Ovary (tissue), 3 donors: ENCODE data around the gene PTPRS.

Experiments used
- POLR2A ChIP-seq: fragments of 450-650 bp; IDR thresholded peaks from one replicate; pipeline ENCODE4 v1.6.1; 2017; ENCODE audit warnings: antibody characterized with exemption, mild to moderate bottlenecking, moderate library complexity
- TF ChIP-seq, protein P1 (sequence below), 3 donors: fragments of 450-650 bp in 2 of 3; fragments of 200-600 bp in 1 of 3; IDR thresholded peaks; one replicate each; pipeline versions ENCODE4 v1.5.1 to v1.8.0; 2016 to 2022; ENCODE audit warnings: antibody characterized with exemption in 3 of 3, mild to moderate bottlenecking in 1 of 3
- donor health status: DM: no; HTN: no; CAD: no.

DNA sequence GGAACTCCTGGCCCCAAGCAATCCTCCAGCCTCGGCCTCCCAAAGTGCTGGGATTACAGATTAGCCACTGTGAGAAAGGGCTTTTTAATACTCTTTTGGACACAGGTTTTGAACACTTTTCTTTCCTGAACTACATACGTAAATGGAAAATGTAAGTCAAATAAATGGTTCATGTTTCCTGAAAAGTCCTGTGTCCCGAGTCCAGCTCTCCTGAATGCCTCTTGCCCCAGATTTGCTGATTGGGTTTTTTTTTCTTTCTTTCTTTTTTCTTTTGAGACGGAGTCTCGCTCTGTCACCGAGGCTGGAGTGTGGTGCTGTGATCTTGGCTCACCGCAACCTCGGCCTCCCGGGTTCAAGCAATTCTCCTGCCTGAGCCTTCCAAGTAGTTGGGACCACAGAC, 24.5 kb downstream of the PTPRS start:
- TF ChIP-seq, protein P1, sequence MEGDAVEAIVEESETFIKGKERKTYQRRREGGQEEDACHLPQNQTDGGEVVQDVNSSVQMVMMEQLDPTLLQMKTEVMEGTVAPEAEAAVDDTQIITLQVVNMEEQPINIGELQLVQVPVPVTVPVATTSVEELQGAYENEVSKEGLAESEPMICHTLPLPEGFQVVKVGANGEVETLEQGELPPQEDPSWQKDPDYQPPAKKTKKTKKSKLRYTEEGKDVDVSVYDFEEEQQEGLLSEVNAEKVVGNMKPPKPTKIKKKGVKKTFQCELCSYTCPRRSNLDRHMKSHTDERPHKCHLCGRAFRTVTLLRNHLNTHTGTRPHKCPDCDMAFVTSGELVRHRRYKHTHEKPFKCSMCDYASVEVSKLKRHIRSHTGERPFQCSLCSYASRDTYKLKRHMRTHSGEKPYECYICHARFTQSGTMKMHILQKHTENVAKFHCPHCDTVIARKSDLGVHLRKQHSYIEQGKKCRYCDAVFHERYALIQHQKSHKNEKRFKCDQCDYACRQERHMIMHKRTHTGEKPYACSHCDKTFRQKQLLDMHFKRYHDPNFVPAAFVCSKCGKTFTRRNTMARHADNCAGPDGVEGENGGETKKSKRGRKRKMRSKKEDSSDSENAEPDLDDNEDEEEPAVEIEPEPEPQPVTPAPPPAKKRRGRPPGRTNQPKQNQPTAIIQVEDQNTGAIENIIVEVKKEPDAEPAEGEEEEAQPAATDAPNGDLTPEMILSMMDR (IDR thresholded peaks at IDR 0.05), result no peak
- TF ChIP-seq POLR2A, result no peak
